CD4-positive, alpha-beta T cell treated with Interleukin-4 for 4 hours (primary cell): ENCODE data around the gene TSC1.

ENCODE experiments used
- DNase-seq: peaks from one replicate; pipeline ENCODE4 v3.0.0-alpha.2; 2020

TSC1 gene

DNA sequence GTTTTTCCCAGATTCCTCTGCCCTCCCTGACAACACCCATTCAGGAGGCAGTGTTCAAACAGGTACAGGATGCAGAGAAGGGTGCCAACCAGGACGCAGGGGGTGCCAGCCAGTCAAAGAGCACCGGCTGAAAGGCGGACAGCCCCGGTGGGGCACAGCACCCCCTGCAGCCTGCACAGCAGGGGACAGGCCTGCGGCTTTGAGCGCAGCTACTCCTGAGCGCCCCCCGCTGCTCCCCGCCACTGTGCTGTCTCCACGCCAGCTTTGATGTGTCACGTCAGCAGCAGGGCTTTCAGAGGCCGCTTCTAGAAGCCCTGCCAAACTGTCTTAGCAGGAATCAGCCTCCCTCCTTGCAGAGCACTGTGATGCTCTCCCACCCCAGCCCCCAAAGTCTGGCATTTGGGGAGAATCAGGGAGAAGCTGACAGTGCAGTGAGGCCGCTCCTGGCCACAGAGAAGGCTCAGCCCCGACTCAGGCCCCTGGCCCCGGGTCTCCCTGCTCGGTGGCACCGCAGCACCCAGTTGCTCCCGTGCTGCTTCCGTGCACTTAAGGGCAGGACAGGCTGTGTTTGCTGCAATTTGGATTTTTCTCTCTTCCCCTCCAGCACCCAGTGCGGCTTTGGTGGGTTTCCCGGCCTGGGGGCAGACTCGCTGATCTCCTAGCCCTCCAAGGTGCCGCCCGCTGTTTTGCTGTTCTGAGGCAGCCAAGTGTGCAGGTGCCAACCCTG, 86.6 kb downstream of the TSC1 start:
- DNase-seq = no peak

DNA sequence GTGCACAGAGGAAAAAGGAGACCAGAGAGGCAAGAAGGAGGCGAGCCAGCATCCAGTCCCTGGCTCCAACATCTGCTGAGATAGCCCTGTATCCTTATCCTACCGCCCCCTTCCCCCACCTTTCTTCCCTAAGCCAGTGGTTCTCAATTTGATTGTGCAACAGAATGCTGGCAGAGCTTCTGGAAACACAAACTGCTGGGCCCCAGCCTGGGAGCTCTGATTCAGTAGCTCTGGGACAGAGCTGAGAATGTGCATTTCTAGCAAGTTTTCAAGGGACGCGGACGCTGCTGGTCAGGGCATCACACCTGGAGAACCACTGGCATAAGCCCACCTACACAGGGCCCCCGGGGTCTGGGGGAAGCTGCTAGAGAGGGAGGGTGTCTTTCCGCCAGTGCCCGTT, 87.4 kb downstream of the TSC1 start:
- no peak for DNase-seq

DNA sequence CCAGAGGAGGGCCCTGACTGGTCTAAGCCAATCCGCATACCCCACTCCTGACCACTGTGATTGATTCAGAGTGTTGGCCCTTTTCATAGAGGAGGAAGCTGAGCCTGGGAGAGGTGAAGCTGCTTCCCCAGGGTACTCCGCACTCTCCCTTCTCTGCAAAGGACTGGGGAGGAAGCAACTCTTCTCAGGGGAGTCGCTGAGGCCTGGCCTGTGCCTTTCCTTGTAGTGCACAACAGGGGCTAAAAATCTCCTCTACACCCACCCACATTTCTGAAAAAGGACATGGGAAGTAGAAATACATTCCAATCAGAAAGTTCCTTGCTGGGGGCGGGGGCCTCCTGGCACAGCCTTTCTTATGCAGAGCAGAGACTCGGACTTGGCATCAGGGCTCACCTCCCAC, 88.5 kb downstream of the TSC1 start:
- no peak for DNase-seq

DNA sequence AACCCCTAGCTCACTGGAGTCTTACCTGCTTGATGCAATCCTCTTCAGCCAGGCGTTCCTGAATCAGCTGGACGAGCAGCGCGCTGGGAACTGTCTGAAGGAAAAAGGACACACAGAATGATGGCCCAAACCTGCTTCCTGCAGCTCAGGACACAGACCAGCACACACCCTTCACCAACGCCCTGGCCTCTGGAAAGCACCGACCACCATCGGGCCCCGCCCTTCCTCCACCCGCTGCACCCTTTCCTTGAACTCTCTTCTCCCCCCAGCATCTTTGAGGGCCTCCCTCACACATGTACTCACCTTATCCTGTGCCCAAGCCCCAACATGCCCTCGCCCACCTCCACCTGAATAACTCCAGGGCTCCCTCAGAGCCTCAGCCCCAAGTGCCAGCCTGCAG, 89.6 kb downstream of the TSC1 start:
- DNase-seq = no peak

DNA sequence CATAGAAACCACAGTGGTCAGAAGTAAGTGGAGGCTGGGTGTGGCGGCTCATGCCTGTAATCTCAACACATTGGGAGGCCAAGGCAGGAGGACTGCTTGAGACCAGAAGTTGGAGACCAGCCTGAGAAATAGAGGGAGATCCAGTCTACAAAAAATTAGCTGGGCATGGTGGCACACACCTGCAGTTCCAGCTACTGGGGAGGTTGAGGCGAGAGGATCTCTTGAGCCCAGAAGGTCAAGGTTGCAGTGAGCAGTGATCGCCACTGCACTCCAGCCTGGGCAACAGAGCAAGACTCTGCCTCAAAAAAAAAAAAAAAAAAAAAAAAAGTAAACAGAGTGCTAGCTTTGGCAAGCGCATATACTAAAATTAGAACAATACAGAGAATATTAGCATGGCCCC, 90.9 kb downstream of the TSC1 start:
- no peak for DNase-seq

DNA sequence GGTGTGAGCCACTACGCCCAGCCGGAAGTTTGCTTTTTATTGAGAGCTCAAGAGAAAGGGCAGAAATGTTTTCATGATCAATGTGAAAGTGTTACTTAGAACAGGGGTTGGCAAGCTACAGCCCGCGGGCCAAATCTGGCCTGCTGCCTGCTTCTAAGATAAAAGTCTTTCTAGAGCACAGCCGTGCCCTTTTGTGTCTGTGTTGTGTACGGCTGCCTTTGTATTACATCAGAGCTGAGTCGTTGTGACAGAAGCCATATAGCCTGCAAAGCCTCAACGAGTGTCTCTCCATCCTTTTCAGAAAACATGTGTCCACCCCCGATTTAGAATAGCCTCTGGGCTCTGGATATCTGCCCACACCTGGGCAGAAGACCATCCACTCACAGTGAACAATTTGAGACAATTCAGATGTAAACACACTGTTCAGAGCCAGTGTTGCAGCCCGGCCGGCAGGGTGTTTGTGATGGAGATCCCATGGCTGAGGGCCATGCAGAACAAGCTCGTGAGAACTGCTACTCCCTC, 95.2 kb downstream of the TSC1 start:
- DNase-seq = no peak

DNA sequence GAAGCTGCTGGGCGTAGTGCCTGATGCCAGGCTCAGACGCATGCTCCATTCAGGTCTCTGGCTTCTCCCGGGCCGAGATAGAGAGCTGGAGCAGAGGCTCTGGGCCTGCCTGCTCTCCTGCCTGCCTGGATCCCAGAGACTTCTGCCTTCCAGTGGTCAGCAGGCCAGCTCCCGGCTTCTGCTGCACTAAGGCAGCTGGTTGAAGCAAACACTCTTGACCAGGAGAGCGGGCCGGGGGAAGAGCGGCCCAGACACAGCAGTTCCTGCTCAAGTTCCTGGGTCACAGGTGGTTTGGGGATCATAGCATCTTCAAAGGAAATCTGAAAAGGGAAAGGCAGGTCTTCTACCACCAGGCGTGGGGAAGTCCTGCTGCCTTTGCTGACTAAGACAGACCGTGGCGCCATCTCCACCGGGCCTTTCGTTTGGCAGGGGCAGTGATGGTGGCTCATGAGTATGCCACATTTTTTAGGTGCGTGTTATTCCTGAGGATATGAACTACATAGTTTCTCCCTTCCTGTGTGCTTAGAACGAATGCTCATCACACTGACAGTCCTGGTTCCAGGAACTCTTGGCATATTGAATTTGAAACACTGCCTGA, 97.4 kb downstream of the TSC1 start:
- no peak for DNase-seq

DNA sequence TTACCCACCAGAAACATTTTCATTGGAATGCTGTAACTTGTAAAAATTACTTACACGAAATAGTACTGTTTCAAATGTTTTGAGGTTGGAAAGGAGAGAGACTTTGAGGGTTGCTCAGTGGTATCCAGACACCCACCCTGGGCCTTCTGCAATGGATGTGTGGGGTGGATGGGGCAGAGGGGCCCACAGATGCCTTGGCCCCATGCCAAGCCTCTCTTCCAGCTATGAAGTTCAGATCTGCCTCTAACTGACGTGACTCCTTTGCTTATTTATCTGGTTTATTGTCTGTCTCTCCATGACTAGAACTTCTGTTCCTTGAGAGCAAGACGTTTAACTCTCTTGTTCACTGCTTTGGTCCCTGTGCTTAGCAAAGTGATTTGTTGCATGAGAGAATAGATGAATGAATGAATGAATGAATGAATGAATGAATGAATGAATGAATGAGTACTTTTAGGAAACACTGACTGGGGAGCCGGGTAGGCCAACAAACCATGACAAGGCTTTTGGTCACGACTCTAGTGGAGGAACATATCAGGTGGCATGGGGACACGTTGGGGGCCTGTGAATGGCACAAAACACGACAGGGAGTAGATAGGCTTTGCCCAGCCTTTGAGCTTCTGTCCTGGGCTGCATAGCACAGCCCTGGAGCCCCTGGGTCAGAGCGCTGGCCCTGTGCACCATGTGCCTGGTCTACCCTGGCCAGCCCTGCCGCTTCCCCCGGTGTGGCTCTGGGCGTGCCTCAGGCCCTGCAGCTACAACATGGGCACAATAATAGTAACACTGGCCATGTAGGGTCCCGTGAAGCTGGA, 98.1 kb downstream of the TSC1 start:
- no peak for DNase-seq

DNA sequence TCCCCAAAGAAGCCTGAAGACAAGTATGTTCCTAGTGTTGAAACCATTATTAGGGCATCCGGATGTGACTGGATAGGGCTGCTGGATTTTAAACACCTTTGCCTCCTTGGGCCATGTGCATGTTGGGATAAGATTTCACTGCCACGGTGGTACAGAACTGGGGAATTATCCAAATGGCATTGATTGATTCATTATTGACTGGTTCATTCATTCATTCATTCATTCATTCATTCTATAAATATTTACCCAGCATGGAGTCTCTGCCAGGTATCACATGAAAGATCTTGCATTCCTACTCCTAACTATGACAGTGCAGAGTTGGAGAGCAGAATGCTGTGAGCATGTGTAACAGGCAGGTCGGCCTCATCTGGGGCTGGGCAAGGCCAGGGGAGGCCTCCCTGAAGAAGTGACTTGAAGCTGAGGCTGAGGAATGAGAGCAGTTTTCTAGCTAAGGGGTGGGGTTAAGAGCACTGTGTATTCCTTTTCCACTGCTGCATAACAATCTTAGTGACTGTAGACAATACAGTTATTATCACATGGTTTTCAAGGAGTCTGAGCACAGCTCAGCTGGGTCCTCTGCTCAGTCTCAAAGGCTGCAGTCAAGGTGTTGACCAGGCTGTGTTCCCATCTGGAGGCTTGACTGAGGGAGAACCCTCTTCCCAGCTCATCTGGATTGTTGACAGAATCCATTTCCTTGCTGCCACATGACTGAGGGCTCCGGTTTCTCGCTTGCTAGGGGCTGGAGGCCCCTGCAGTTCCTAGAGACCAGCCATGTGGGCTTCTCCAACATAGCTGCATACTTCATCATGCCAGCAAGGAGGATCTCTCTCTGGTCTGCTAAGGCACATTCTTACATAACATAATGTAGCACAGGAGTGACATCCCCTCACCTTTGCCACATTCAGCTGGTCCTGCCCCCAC, 102.0 kb downstream of the TSC1 start:
- no peak for DNase-seq
